HG03565 (cell line): ENCODE data around the gene LIAS.
A peak's percentile ranks its signal among the peaks of the same experiment; 100 is the strongest.
"Not testable (repeated sequence)": the region's sequence is repeated elsewhere in the genome, so short reads cannot be mapped to it uniquely, and the experiment has no call there.

Experiments used
- ATAC-seq: cut with Tn5 transposase; IDR thresholded peaks from one replicate; pipeline ENCODE4 v1.9.1; 2021; ENCODE audit warnings: mild to moderate bottlenecking, moderate library complexity; ENCODE audit not compliant: unreplicated experiment

LIAS gene

GRCh38 chr4:39458505-39459300 is at the start of gene LIAS, which contains the start of gene RPL9:
LIAS (plus strand) TSS chr4:39459056; CDS start chr4:39459118, 62 bp downstream.
RPL9 (minus strand) TSS chr4:39458922; CDS start chr4:39458439, 483 bp downstream.
- ATAC-seq, result peak; percentile 87

- no peak for ATAC-seq
These were observed 48.4 kb upstream of the LIAS start for GRCh38 chr4:39410415-39410814.

- not testable (repeated sequence) for ATAC-seq
These were observed 47.3 kb upstream of the LIAS start for GRCh38 chr4:39411561-39411960.

- no peak for ATAC-seq
These were observed 43.1 kb upstream of the LIAS start for GRCh38 chr4:39415678-39416283.

GRCh38 chr4:39422247-39422646 is 36.6 kb upstream of the LIAS start:
- no peak for ATAC-seq

- not testable (repeated sequence) for ATAC-seq
These were observed 33.6 kb upstream of the LIAS start for GRCh38 chr4:39425297-39425696.

GRCh38 chr4:39426728-39427127 is 32.1 kb upstream of the LIAS start:
- ATAC-seq, result no peak

- ATAC-seq, result no peak
These were observed 31.2 kb upstream of the LIAS start for GRCh38 chr4:39427520-39428114.

- ATAC-seq, result no peak
These were observed 29.2 kb upstream of the LIAS start for GRCh38 chr4:39429476-39430334.

- ATAC-seq, result no peak
These were observed 24.9 kb upstream of the LIAS start for GRCh38 chr4:39433878-39434492.

- ATAC-seq, result no peak
These were observed 22.9 kb upstream of the LIAS start for GRCh38 chr4:39435659-39436563.

GRCh38 chr4:39441593-39441992 is 17.3 kb upstream of the LIAS start:
- ATAC-seq, result no peak

- ATAC-seq, result no peak
These were observed 15.9 kb upstream of the LIAS start for GRCh38 chr4:39442998-39443397.

GRCh38 chr4:39446483-39446841 is 12.4 kb upstream of the LIAS start:
- ATAC-seq, result no peak

GRCh38 chr4:39446842-39447573 is 11.8 kb upstream of the LIAS start:
- ATAC-seq, result peak; percentile 69

GRCh38 chr4:39450618-39451017 is 8.2 kb upstream of the LIAS start:
- ATAC-seq, result no peak

GRCh38 chr4:39451423-39452023 is 7.3 kb upstream of the LIAS start:
- no peak for ATAC-seq

- ATAC-seq, result no peak
These were observed 6.5 kb upstream of the LIAS start for GRCh38 chr4:39452153-39452859.
